C4-2B (cell line): ENCODE measurements around the gene PPP2R2B.

Source experiments
- H3K27ac ChIP-seq: fragments of 450-650 bp; 2 replicates; pipeline ENCODE4 v1.5.1; 2017
- ZFX ChIP-seq: fragments of 450-650 bp; IDR thresholded peaks from 2 replicates; pipeline ENCODE4 v1.6.1; 2017
- TF ChIP-seq, protein P1 (sequence below): fragments of 450-650 bp; conservative IDR thresholded peaks from 2 replicates; pipeline ENCODE4 v1.5.1; 2017; ENCODE audit warnings: mild to moderate bottlenecking

The PPP2R2B gene

DNA sequence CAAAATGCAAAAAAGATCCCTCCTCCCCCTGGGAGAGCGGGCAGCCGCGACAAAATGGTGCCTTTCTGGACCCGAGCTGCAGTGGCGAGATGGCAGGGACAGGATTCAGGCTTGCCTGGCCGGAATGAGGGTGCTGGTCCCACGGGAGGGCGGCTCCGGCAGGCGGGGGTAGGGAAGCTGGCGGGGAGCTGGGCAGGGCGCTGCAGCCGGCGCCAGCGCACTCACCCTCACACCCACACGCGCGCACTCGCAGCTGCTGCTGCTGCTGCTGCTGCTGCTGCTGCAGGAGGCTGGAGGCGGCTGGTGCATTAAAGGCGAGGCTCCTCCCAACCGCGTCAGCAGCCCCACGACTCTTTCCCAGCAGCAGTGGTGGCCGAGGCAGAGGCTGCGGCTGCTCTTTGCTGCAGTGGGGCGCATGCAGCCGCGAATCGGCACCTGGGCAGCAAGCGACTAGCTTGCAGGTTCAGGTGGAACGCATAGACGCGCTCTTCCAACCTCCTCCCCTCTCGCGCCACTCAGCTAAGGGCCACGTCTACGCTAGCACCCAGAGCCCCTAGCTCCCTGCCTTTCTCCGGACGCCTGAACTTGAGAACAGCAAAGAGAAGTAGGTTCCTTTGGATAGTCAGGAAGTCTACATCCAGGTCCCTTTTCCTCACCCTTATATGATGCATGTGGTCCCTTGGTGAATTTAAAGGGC, at the start of gene PPP2R2B:
Gene PPP2R2B (minus strand): TSS at position 282 of the 697 bp plus-strand sequence.
- no peak for TF ChIP-seq ZFX
- TF ChIP-seq, protein P1, sequence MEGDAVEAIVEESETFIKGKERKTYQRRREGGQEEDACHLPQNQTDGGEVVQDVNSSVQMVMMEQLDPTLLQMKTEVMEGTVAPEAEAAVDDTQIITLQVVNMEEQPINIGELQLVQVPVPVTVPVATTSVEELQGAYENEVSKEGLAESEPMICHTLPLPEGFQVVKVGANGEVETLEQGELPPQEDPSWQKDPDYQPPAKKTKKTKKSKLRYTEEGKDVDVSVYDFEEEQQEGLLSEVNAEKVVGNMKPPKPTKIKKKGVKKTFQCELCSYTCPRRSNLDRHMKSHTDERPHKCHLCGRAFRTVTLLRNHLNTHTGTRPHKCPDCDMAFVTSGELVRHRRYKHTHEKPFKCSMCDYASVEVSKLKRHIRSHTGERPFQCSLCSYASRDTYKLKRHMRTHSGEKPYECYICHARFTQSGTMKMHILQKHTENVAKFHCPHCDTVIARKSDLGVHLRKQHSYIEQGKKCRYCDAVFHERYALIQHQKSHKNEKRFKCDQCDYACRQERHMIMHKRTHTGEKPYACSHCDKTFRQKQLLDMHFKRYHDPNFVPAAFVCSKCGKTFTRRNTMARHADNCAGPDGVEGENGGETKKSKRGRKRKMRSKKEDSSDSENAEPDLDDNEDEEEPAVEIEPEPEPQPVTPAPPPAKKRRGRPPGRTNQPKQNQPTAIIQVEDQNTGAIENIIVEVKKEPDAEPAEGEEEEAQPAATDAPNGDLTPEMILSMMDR, result no peak
- no peak within 1 kb of the TSS for H3K27ac ChIP-seq

DNA sequence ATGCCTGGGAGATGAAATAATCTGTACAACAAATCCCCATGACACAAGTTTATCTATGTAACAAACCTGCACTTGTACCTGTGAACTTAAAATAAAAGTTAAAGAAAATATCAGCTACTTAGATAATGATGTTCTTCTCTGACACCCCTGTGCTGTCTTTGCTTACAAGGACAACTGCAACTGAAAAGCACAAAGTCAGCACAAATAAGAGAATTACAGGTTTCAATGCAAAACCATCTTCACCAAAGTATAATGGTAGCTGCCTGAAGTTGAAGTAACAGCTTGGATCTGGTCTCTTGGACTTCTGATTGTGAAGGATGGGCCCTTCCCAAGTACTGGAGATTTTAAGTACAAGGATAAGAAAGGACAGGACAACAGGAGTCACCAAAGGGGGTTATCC, 45.6 kb upstream of the PPP2R2B start:
- H3K27ac ChIP-seq, result no peak overlapping the region
- TF ChIP-seq ZFX, result no peak
- TF ChIP-seq, protein P1, result no peak

DNA sequence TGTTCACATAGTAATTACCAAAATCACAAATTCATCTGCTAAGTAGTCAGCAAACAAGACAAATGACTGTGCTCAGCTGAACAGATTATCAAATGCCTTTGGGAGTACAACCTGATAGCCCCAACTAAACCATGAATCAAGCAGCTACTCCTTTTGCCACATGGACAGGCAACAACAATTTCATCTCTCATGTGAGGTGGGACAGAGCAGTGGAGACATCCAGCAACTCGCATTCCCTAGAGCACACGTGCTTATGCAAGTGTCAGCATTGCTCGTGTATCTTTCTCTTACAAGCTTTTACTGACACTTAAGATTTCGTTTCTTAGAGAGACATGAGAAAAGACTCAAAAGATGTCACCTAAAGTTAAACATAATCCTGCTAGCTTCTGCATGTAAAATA, 42.7 kb upstream of the PPP2R2B start:
- H3K27ac ChIP-seq, result no peak overlapping the region
- TF ChIP-seq, protein P1, result no peak
- no peak for TF ChIP-seq ZFX

DNA sequence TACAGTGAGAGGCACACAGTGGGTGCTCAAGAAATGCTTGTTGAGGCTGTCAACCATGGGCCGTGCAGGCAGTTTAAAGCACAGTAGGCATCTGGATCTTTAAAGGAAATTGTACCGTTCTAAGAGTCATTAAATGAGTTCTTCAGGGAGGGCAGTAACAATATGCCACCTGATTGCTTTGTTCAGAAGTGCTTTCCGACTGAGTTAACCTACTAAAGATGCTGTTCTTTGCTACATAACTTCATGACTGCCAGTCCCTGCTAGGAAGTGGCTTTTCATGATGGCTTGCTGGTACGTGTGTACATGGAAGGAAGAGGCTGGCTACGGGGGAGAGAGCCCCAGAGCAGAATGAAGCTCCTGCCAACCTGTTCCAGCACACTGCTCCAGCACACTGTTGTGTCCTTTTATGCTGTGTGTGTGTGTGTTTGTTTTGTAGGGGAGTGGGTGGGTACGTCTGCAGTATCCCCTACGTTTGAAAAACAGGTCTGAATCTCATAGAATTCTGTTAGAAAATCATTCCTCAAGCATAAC, 41.9 kb upstream of the PPP2R2B start:
- TF ChIP-seq, protein P1, result no peak
- no peak for TF ChIP-seq ZFX
- H3K27ac ChIP-seq, result no peak overlapping the region

DNA sequence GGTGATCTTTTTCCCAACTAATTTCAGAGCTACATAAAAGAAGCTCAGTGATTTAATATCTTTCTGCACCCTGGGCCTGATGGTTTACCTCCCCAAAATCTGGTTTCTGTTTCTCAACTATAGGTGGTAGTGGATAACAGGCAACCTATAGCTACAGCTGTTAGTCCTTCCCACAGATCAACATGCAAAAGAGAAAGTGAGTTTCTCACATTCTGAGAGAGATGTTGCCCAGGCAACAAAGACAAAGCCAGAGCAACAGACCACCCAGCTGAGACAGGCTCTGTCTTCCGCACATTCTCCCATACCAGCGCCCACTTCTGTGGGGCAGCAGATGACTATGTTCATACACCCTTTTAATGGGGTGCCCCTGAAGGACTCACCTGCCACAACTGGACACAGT, 40.7 kb upstream of the PPP2R2B start:
- TF ChIP-seq ZFX, result no peak
- TF ChIP-seq, protein P1, result no peak
- no peak overlapping the region for H3K27ac ChIP-seq

DNA sequence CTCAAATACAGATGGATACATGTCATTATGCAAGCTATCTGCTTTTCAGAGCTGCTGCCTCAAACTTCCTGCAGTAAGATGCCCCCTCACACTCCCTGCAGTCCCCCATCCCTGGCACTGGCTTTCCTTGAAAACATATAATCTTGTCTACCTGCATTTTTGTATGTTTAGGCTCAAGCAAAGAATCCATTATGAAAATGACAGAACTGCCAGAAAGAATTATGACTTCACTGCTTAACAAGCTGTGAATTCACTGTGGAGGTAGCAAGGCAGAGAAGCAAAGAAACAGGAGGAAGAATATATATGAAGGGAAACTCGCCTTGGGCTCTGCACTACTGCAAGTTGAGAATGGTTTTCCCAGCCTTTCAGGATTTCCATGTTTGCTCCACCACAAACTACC, 39.4 kb upstream of the PPP2R2B start:
- TF ChIP-seq, protein P1, result no peak
- TF ChIP-seq ZFX, result no peak
- H3K27ac ChIP-seq, result no peak overlapping the region

DNA sequence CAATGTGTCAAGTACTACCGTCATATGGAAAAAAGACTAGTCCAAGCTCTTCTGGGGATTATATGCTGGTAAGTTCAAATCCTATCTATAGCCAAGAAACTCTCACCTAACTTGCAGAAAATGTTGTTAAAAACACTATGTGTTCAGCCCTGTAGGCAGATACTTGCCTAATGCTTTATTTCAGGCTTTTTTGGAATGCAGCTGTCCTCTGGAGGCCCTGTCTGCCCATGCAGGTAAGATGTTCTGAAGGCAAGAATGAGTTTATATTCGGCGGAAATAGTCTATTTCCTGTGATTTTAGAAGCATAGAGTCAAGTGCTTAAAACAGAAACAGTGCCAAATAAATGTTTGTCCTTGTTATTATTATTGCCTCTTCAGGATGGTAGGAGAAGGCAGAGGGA, 34.3 kb upstream of the PPP2R2B start:
- no peak overlapping the region for H3K27ac ChIP-seq
- TF ChIP-seq, protein P1, result peak; percentile 43
- TF ChIP-seq ZFX, result no peak
